Hepatocyte (in vitro differentiated cells): ENCODE measurements around the gene CLTB. TPM values are rescaled to one million over a fixed set of nuclear protein-coding genes. Genes with fewer than 3 reads are reported as not detected.
A peak's percentile ranks its signal among the peaks of the same experiment; 100 is the strongest.

Experiments
- DNase-seq: peaks from one replicate; pipeline ENCODE4 v3.0.0-alpha.2; 2016; ENCODE audit warnings: low spot score
- H2AFZ ChIP-seq: fragments of 200-600 bp; sonication (generic); 2 replicates; pipeline ENCODE4 v1.6.0; 2016; ENCODE audit warnings: antibody characterized with exemption, mild to moderate bottlenecking
- H3K27ac ChIP-seq: fragments of 200-600 bp; sonication (generic); 2 replicates; pipeline ENCODE4 v1.5.1; 2016; ENCODE audit warnings: mild to moderate bottlenecking
- H3K27me3 ChIP-seq: fragments of 200-600 bp; sonication (generic); 2 replicates; pipeline ENCODE4 v1.6.1; 2016
- H3K36me3 ChIP-seq: fragments of 200-600 bp; sonication (generic); replicated peaks from 2 replicates; pipeline ENCODE4 v1.5.1; 2016; ENCODE audit warnings: low read depth; ENCODE audit not compliant: insufficient read depth
- H3K4me1 ChIP-seq: fragments of 200-600 bp; sonication (generic); 2 replicates; pipeline ENCODE4 v1.5.1; 2016; ENCODE audit warnings: mild to moderate bottlenecking, moderate library complexity; ENCODE audit not compliant: insufficient read depth
- H3K4me2 ChIP-seq: fragments of 200-600 bp; sonication (generic); 2 replicates; pipeline ENCODE4 v1.6.0; 2016
- H3K4me3 ChIP-seq: fragments of 200-600 bp; sonication (generic); 2 replicates; pipeline ENCODE4 v1.5.1; 2016; ENCODE audit warnings: mild to moderate bottlenecking
- H3K79me2 ChIP-seq: fragments of 200-600 bp; sonication (generic); 2 replicates; pipeline ENCODE4 v1.6.0; 2017; ENCODE audit warnings: mild to moderate bottlenecking
- H3K9me2 ChIP-seq: fragments of 200-600 bp; sonication (generic); replicated peaks from 2 replicates; pipeline ENCODE4 v1.6.0; 2017; ENCODE audit warnings: mild to moderate bottlenecking; ENCODE audit not compliant: insufficient read depth
- H3K9me3 ChIP-seq: fragments of 200-600 bp; sonication (generic); 2 replicates; pipeline ENCODE4 v1.5.1; 2016; ENCODE audit warnings: low read depth, mild to moderate bottlenecking
- H4K20me1 ChIP-seq: fragments of 200-600 bp; sonication (generic); 2 replicates; pipeline ENCODE4 v1.6.0; 2016; ENCODE audit warnings: mild to moderate bottlenecking; ENCODE audit not compliant: insufficient read depth, poor library complexity, severe bottlenecking
- CTCF ChIP-seq: fragments of 200-600 bp; sonication (generic); IDR thresholded peaks from 2 replicates; pipeline ENCODE4 v1.5.1; 2016; ENCODE audit warnings: antibody characterized with exemption, mild to moderate bottlenecking; ENCODE audit not compliant: poor library complexity
- EZH2 ChIP-seq: fragments of 200-600 bp; sonication (generic); IDR thresholded peaks from 2 replicates; pipeline ENCODE4 v1.6.1; 2016; ENCODE audit warnings: antibody characterized with exemption, mild to moderate bottlenecking, borderline replicate concordance
- EZH2phosphoT487 ChIP-seq: fragments of 200-600 bp; sonication (generic); IDR thresholded peaks from one replicate; pipeline ENCODE4 v1.6.1; 2018; ENCODE audit warnings: antibody characterized with exemption, mild to moderate bottlenecking, low read depth, moderate library complexity; ENCODE audit not compliant: unreplicated experiment, severe bottlenecking
- WGBS: methylation state at CpG from one replicate; pipeline ENCODE4 v1.1.6; 2016; ENCODE audit warnings: low lambda C conversion rate; ENCODE audit errors: missing lambda C conversion rate; 5-methylcytosine and 5-hydroxymethylcytosine counted together
- polyA plus RNA-seq: library from polyadenylated mRNA; unstranded; fragments of >200 nt; fragmentation: Nextera tagmentation; extraction: Ambion mirVana; gene quantifications from 2 replicates; pipeline ENCODE4 v1.2.1, GENCODE V29; 2016
- total RNA-seq: library from RNA; depleted of rRNA; stranded (reverse); fragments of >200 nt; gene quantifications from 2 replicates; pipeline ENCODE4 v1.2.3, GENCODE V29; 2014

The CLTB gene
- 131 and 139 TPM in 2 replicates for total RNA-seq
- 284 and 289 TPM in 2 replicates for polyA plus RNA-seq

DNA sequence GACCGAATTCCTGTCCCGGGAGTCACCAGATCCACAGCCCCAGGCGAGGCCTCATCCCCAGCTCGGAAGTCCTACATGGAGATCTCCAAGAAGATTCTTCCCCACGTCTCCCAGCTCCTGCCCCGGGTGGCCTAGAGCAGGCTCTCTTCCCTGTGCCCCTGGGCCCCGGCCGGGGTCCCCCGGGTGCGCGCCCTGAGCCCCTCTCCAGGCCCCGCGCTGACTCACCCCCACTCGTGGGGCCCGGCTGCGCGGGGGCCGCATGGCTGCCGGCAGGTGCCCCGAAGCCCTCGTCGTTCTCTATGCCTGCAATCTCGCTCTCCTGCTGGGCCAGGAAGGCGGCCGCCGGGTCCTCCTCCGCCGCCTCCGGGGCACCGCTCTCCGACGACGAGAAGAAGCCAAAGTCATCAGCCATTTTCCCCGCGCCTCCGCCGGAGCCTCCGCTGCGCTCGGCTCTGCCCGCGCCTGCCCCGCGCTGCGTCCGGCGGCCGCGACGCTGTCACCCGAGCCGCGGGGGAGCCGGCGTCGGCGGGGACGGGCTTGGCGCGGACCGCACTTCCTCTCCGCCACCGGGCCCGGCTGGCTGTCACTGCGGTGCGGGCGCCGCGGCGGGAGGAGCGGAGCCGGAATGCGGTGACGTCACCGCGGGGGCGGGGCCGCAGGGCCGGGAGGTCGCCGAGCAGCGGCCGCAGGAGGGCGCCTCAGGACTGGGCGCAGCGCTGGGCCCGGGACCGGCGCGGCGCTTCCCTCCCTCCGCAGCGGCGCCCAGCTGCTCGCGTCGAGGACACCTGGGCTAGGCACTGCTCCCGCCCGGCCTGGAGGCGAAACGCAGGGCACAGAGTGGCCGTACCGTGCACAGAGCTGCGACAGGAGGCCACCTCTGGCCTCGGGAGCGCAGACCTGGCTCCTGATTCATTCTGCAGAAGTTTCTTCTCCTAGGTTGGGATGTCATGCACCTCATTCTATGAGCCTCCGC is at the start of gene CLTB:
TSS of gene CLTB (minus strand) at position 588 of the 973 bp plus-strand sequence. CDS start at position 412, 176 bp downstream.
- Histone ChIP-seq H4K20me1 (peaks cover 22% of the 10 kb centered on the region), H3K4me3 (peak within 1 kb of the TSS; percentile 98), H3K36me3 (no peaks in the 10 kb centered on the region), H3K27me3 (no peaks in the 10 kb centered on the region), H3K79me2 (peaks cover 43% of the 10 kb centered on the region), H3K9me2 (no peaks in the 10 kb centered on the region), H3K27ac (peak within 1 kb of the TSS; percentile 98), H3K4me1 (peaks cover 20% of the 10 kb centered on the region), H3K4me2 (peak within 1 kb of the TSS; percentile 96), H3K9me3 (no peaks in the 10 kb centered on the region), H2AFZ (peak within 1 kb of the TSS; percentile 76)
- no peak for TF ChIP-seq EZH2phosphoT487
- TF ChIP-seq CTCF = peak; percentile 71
- 3% methylated on average over 51 of the region's 107 CpGs for WGBS
- DNase-seq = peak; percentile 97

GRCh38 chr5:176463113-176463764 is 46.9 kb upstream of the CLTB start:
- H3K27ac ChIP-seq = no peak overlapping the region
- H3K4me2 ChIP-seq = no peak overlapping the region
- peaks cover 57% of the 10 kb centered on the region for H4K20me1 ChIP-seq
- TF ChIP-seq CTCF (no peak), EZH2 (no peak), EZH2phosphoT487 (no peak)
- H3K79me2 ChIP-seq = peaks cover 85% of the 10 kb centered on the region
- H3K4me1 ChIP-seq = peaks cover 19% of the 10 kb centered on the region
- H3K9me3 ChIP-seq = no peaks in the 10 kb centered on the region
- no peaks in the 10 kb centered on the region for H3K27me3 ChIP-seq
- no peaks in the 10 kb centered on the region for H3K36me3 ChIP-seq
- H3K4me3 ChIP-seq = no peak overlapping the region
- 95% methylated on average over 7 of the region's 7 CpGs for WGBS
- no peaks in the 10 kb centered on the region for H3K9me2 ChIP-seq
- no peak for DNase-seq
- H2AFZ ChIP-seq = no peak overlapping the region

DNA sequence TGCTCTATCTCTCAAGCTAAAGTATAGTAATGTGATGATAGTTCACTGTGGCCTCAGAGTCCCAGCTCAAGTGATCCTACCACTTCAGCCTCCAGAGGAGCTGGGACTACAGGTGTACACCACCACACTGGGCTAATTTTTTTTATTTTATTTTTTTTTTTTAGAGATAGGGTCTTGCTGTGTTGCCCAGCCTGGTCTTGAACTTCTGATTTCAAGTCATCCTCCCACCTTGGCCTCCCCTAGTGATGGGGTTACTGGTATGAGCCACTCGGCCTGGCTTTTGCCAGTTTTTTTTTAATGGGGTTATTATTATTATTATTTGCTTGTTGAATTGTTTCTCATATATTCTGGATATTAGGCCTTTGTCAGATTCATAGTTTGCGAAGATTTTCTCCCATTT is 45.0 kb upstream of the CLTB start:
- H3K4me1 ChIP-seq = peaks cover 9% of the 10 kb centered on the region
- no peak for DNase-seq
- no peaks in the 10 kb centered on the region for H3K27me3 ChIP-seq
- H3K9me2 ChIP-seq = no peaks in the 10 kb centered on the region
- no peaks in the 10 kb centered on the region for H3K36me3 ChIP-seq
- H3K79me2 ChIP-seq = peaks cover 91% of the 10 kb centered on the region
- H3K4me2 ChIP-seq = no peak overlapping the region
- H2AFZ ChIP-seq = no peak overlapping the region
- no peak overlapping the region for H3K4me3 ChIP-seq
- H4K20me1 ChIP-seq = peaks cover 60% of the 10 kb centered on the region
- H3K27ac ChIP-seq = no peak overlapping the region
- TF ChIP-seq CTCF = no peak
- TF ChIP-seq EZH2 = no peak
- TF ChIP-seq EZH2phosphoT487 = no peak
- WGBS = 96% methylated on average over 2 of the region's 2 CpGs
- H3K9me3 ChIP-seq = no peaks in the 10 kb centered on the region
